ENCODE results near the gene VIM. TPM values are rescaled to one million over a fixed set of nuclear protein-coding genes. Genes with fewer than 3 reads are reported as not detected.
A peak's percentile ranks its signal among the peaks of the same experiment; 100 is the strongest.

Gene VIM
- total and polyA plus RNA-seq, 5 donors = 724 to 952 (median 781) TPM

DNA sequence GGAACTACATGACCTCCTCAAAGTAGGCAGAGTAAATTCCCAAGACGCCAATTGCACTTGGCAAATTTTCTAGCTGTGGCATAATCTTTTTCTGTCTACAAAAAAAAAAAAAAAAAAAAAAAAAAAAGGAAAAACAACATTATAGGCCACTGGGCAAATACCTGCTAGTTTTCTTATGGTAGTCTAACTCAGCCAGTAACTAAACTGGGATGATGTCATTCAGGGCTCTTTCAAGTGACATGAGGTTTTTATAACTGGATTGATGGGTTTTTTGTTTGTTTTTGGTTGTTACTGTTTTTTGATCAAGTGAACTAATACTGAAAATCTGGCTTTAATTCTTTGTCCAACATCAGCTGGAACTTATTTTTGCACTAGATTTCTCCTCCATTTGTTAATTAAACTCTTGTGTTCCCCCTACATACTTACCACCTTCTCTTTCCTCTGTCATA, 7.4 kb upstream of the VIM start:
- H3K27me3 ChIP-seq (ENCODE audit: control insufficient read depth, insufficient read depth) = no peaks in the 10 kb centered on the region
- no peaks in the 10 kb centered on the region for H3K9me3 ChIP-seq (ENCODE audit: control insufficient read depth, low read length)
- H3K4me1 ChIP-seq (ENCODE audit: control insufficient read depth, insufficient read depth, low read length) = no peaks in the 10 kb centered on the region
- 79% methylated on average over 1 of the region's 1 CpG for WGBS
- DNase-seq (no peak), ATAC-seq (no peak)
- H3K4me3 ChIP-seq (ENCODE audit: low read length) = no peak overlapping the region
- H3K27ac ChIP-seq (ENCODE audit: low read length) = no peak overlapping the region
- intact Hi-C loops (cut with DNase I) = loop anchor here in 1 of 4 donors (10.0 kb wide), 1 partner anchor 216 kb away; no protein-coding TSS in a partner anchor

DNA sequence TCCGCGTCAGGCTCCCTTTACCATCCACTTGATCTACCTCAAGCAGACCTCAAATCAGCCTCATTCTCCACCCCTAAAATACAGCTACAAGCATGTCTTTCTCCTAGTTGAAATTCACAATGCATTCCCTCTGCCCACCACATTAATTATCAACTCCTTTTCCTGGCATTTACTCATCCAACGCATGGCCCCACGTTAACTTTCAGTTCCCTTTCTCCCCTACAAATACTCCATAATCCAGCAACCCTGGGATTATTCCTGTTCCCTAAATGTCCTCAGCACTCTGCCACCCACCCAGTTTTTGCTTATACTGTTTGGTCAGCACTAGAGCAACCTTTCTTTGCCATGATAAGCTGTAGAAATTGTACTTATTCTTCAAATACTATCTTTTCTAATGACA, 5.7 kb upstream of the VIM start:
- intact Hi-C loops (cut with DNase I) = loop anchor here in 1 of 4 donors (10.0 kb wide), 1 partner anchor 218 kb away; no protein-coding TSS in a partner anchor
- DNase-seq = no peak
- no peaks in the 10 kb centered on the region for H3K27me3 ChIP-seq (ENCODE audit: control insufficient read depth, insufficient read depth)
- H3K9me3 ChIP-seq (ENCODE audit: control insufficient read depth, low read length) = no peaks in the 10 kb centered on the region
- no peak overlapping the region for H3K4me3 ChIP-seq (ENCODE audit: low read length)
- no peak overlapping the region for H3K27ac ChIP-seq (ENCODE audit: low read length)
- 70% methylated on average over 4 of the region's 4 CpGs for WGBS
- no peak for ATAC-seq
- H3K4me1 ChIP-seq (ENCODE audit: control insufficient read depth, insufficient read depth, low read length) = peaks cover 4% of the 10 kb centered on the region

DNA sequence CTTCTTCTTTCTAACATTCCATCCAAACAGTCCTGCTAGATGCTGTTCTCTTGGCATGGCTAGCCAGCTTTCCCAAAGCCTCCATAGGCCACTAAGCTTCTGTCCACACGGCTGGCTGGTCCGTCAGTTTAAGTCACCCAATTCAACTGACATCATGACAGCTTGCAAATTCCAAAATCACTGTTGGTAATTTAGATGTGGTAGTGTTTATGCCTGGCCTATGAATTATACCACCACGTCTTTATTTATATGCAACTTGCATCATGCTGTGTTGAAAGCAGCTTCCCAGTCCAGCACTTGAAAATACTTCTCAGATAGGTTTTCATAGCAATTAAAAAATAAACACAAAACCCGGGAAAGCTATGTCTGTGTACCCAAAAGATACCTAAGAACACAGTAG, 2.2 kb upstream of the VIM start:
- 84% methylated on average over 4 of the region's 4 CpGs for WGBS
- no peak overlapping the region for H3K4me3 ChIP-seq (ENCODE audit: low read length)
- H3K27me3 ChIP-seq (ENCODE audit: control insufficient read depth, insufficient read depth) = no peaks in the 10 kb centered on the region
- H3K4me1 ChIP-seq (ENCODE audit: control insufficient read depth, insufficient read depth, low read length) = peaks cover 4% of the 10 kb centered on the region
- H3K9me3 ChIP-seq (ENCODE audit: control insufficient read depth, low read length) = no peaks in the 10 kb centered on the region
- ATAC-seq (no peak), DNase-seq (no peak)
- no peak overlapping the region for H3K27ac ChIP-seq (ENCODE audit: low read length)
- intact Hi-C loops (cut with DNase I) = loop anchor here in 1 of 4 donors (10.0 kb wide), 1 partner anchor 221 kb away; no protein-coding TSS in a partner anchor

DNA sequence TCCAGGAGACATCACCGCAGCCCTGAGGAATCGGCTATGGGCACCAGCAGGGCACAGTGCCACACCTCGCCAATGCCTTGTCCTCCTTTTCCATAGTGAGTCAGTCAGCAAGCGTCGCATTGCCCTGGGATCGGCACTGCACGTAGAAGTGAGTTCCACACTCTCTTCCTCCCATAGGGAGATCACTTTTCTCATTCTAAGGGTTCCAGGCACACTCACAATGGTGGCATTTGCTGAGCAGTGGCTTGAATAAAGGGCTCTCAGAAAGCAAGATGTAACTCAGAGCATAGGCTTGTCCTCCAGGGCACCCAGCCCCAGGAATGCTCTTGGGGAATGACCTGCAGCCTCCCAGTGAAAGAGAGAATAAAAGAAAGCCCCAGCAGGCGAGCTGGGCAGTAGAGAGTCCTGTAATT, 1.1 kb upstream of the VIM start:
- intact Hi-C loops (cut with DNase I) = loop anchor here in 1 of 4 donors (10.0 kb wide), 1 partner anchor 222 kb away; no protein-coding TSS in a partner anchor
- Histone ChIP-seq H3K27me3 (ENCODE audit: control insufficient read depth, insufficient read depth) (no peaks in the 10 kb centered on the region), H3K4me3 (ENCODE audit: low read length) (peak overlapping the region; percentile 84), H3K4me1 (ENCODE audit: control insufficient read depth, insufficient read depth, low read length) (peaks cover 4% of the 10 kb centered on the region), H3K9me3 (ENCODE audit: control insufficient read depth, low read length) (no peaks in the 10 kb centered on the region), H3K27ac (ENCODE audit: low read length) (peak overlapping the region; percentile 34)
- DNase-seq = peak; percentile 35 to 64 (median 56)
- 79% methylated on average over 8 of the region's 8 CpGs for WGBS
- ATAC-seq = no peak

DNA sequence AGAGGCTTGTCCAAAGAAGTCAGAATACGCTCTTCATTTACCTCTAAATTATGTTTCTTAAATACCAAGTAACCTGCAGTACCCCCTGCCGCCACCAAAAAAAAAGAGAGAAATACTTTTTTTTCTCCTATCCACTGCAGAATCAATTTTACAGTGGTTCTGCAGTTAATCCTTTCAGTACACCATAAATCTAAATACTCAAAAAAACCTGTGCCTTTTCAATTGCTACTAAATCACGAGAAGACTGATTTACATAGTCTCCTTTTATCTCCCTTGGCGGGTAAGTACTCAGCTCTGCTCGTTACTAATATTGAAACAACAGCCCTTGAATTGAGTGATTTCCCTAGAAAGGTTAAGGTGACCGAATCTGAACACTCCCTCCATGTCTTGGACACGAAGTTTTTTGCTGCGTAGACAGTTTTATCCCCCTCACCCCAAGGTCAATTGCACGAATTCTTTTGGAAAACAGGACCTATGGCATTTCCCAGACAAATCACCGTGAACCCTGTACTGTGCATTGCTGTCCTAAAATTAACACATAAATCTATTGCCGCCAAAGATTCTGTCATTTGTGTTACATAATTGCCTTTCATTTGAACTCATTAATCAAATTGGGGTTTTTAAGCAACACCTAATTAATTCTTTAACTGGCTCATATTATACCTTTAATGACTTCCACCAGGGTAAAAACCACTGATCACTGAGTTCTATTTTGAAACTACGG, 512 bp upstream of the VIM start:
- Histone ChIP-seq H3K27ac (ENCODE audit: low read length) (peak overlapping the region; percentile 92), H3K9me3 (ENCODE audit: control insufficient read depth, low read length) (no peaks in the 10 kb centered on the region), H3K27me3 (ENCODE audit: control insufficient read depth, insufficient read depth) (no peaks in the 10 kb centered on the region), H3K4me1 (ENCODE audit: control insufficient read depth, insufficient read depth, low read length) (peaks cover 4% of the 10 kb centered on the region), H3K4me3 (ENCODE audit: low read length) (peak overlapping the region; percentile 84)
- intact Hi-C loops (cut with DNase I) = loop anchor here in 1 of 4 donors (10.0 kb wide), 1 partner anchor 223 kb away; no protein-coding TSS in a partner anchor
- ATAC-seq = no peak
- 16% methylated on average over 12 of the region's 12 CpGs for WGBS
- no peak for DNase-seq

DNA sequence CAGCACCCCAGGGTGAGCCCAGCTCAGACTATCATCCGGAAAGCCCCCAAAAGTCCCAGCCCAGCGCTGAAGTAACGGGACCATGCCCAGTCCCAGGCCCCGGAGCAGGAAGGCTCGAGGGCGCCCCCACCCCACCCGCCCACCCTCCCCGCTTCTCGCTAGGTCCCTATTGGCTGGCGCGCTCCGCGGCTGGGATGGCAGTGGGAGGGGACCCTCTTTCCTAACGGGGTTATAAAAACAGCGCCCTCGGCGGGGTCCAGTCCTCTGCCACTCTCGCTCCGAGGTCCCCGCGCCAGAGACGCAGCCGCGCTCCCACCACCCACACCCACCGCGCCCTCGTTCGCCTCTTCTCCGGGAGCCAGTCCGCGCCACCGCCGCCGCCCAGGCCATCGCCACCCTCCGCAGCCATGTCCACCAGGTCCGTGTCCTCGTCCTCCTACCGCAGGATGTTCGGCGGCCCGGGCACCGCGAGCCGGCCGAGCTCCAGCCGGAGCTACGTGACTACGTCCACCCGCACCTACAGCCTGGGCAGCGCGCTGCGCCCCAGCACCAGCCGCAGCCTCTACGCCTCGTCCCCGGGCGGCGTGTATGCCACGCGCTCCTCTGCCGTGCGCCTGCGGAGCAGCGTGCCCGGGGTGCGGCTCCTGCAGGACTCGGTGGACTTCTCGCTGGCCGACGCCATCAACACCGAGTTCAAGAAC, 1.1 kb downstream of the VIM start:
- Histone ChIP-seq H3K9me3 (ENCODE audit: control insufficient read depth, low read length) (no peaks in the 10 kb centered on the region), H3K4me1 (ENCODE audit: control insufficient read depth, insufficient read depth, low read length) (peaks cover 4% of the 10 kb centered on the region), H3K27me3 (ENCODE audit: control insufficient read depth, insufficient read depth) (no peaks in the 10 kb centered on the region), H3K27ac (ENCODE audit: low read length) (peak overlapping the region; percentile 91), H3K4me3 (ENCODE audit: low read length) (peak overlapping the region; percentile 84)
- WGBS = under 1% methylated on average over 72 of the region's 72 CpGs
- ATAC-seq (peak; percentile 90 to 91), DNase-seq (peak; percentile 96 to 97 (median 97))
- intact Hi-C loops (cut with DNase I) = loop anchor here in 1 of 4 donors (10.0 kb wide), 1 partner anchor 224 kb away; no protein-coding TSS in a partner anchor

DNA sequence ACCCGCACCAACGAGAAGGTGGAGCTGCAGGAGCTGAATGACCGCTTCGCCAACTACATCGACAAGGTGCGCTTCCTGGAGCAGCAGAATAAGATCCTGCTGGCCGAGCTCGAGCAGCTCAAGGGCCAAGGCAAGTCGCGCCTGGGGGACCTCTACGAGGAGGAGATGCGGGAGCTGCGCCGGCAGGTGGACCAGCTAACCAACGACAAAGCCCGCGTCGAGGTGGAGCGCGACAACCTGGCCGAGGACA, 1.6 kb downstream of the VIM start:
- intact Hi-C loops (cut with DNase I) = loop anchor here in 1 of 4 donors (10.0 kb wide), 1 partner anchor 225 kb away; no protein-coding TSS in a partner anchor
- DNase-seq (no peak), ATAC-seq (no peak)
- peak overlapping the region; percentile 91 for H3K27ac ChIP-seq (ENCODE audit: low read length)
- peak overlapping the region; percentile 84 for H3K4me3 ChIP-seq (ENCODE audit: low read length)
- no peaks in the 10 kb centered on the region for H3K27me3 ChIP-seq (ENCODE audit: control insufficient read depth, insufficient read depth)
- peaks cover 4% of the 10 kb centered on the region for H3K4me1 ChIP-seq (ENCODE audit: control insufficient read depth, insufficient read depth, low read length)
- no peaks in the 10 kb centered on the region for H3K9me3 ChIP-seq (ENCODE audit: control insufficient read depth, low read length)
- under 1% methylated on average over 21 of the region's 21 CpGs for WGBS

DNA sequence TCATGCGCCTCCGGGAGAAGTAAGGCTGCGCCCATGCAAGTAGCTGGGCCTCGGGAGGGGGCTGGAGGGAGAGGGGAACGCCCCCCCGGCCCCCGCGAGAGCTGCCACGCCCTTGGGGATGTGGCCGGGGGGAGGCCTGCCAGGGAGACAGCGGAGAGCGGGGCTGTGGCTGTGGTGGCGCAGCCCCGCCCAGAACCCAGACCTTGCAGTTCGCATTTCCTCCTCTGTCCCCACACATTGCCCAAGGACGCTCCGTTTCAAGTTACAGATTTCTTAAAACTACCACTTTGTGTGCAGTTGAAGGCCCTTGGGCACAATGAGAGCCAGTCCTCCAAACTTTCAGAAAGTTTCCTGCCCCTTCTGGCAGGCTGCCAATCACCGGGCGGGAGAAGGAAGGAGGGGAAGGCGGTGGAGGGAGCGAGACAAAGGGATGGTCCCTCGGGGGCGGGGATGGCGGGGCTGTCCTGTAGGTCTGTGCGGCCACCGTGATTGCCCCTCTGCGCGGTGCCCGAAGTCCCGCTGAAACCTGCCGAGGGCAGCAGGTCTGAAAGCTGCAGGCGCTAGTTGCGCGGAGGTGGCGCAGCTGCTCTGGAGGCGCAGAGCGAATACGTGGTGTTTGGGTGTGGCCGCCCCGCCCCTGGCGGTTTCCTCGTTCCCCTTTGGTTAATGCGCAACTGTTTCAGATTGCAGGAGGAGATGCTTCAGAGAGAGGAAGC, 2.1 kb downstream of the VIM start:
- DNase-seq (peak; percentile 87 to 93 (median 92)), ATAC-seq (peak; percentile 57 to 67)
- peak overlapping the region; percentile 84 for H3K4me3 ChIP-seq (ENCODE audit: low read length)
- no peaks in the 10 kb centered on the region for H3K27me3 ChIP-seq (ENCODE audit: control insufficient read depth, insufficient read depth)
- intact Hi-C loops (cut with DNase I) = loop anchor here in 2 of 4 donors (5.0 to 10.0 kb wide), 2 partner anchors 225 to 338 kb away; no protein-coding TSS in a partner anchor
- WGBS = under 1% methylated on average over 43 of the region's 43 CpGs
- peak overlapping the region; percentile 91 for H3K27ac ChIP-seq (ENCODE audit: low read length)
- H3K9me3 ChIP-seq (ENCODE audit: control insufficient read depth, low read length) = no peaks in the 10 kb centered on the region
- peaks cover 4% of the 10 kb centered on the region for H3K4me1 ChIP-seq (ENCODE audit: control insufficient read depth, insufficient read depth, low read length)

DNA sequence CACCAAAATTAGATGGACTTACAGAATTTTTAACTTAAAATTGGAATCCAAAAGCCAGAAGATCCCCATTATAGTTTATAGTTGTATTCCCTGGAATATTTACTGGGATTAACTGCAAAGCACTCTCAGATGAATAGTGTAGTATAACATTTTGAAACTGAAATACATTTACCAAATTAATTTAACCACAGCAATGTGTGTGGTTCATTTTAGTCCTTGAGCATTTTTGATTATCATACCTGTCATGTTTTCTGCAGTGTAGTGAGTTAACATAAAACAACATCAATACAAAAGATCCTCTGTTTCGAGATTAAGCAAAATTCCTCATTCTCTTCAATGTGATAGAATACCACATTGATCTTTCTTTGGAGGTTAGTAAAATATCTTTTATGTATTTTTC, 3.7 kb downstream of the VIM start:
- ATAC-seq (no peak), DNase-seq (no peak)
- Histone ChIP-seq H3K4me1 (ENCODE audit: control insufficient read depth, insufficient read depth, low read length) (peaks cover 3% of the 10 kb centered on the region), H3K27ac (ENCODE audit: low read length) (no peak overlapping the region), H3K27me3 (ENCODE audit: control insufficient read depth, insufficient read depth) (no peaks in the 10 kb centered on the region), H3K4me3 (ENCODE audit: low read length) (peak overlapping the region; percentile 84), H3K9me3 (ENCODE audit: control insufficient read depth, low read length) (no peaks in the 10 kb centered on the region)
- intact Hi-C loops (cut with DNase I) = loop anchor here in 1 of 4 donors (5.0 kb wide), 1 partner anchor 339 kb away; no protein-coding TSS in a partner anchor
- 49% methylated on average over 1 of the region's 1 CpG for WGBS

DNA sequence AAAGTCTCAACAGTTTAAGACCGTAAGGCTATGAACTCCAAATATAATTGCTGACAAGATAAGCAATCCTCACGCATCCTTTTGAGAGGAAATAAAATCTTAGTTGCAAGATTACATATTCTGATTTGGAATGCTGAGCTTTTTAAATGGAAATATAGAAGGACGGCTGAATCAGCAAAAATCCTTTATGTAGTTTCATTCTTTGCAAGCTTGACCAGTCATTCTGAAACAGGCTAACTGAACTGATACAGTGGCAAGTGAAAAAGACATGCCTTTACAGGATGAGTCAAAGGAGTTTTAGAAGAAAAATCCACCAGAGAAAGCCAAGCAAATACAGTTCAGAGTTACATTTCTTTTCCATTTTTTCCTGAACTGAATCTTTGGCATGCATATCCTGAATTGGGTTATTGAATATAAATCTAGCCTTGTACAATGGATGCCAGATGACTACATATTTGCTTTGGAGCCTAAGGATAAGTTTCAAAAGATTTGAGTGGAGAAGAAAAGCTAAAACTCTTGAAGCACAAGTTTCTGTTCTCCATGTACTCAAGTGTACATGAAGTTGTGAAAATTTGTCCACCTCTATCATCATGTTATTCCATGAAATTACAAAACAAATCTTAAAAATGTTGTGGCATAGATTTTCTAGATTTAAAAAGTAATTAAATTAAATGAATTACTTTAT, 4.4 kb downstream of the VIM start:
- ATAC-seq (no peak), DNase-seq (no peak)
- Histone ChIP-seq H3K27me3 (ENCODE audit: control insufficient read depth, insufficient read depth) (no peaks in the 10 kb centered on the region), H3K27ac (ENCODE audit: low read length) (no peak overlapping the region), H3K9me3 (ENCODE audit: control insufficient read depth, low read length) (no peaks in the 10 kb centered on the region), H3K4me1 (ENCODE audit: control insufficient read depth, insufficient read depth, low read length) (no peaks in the 10 kb centered on the region), H3K4me3 (ENCODE audit: low read length) (peak overlapping the region; percentile 84)
- 23% methylated on average over 3 of the region's 3 CpGs for WGBS
- intact Hi-C loops (cut with DNase I) = loop anchor here in 1 of 4 donors (5.0 kb wide), 1 partner anchor 340 kb away; no protein-coding TSS in a partner anchor
